ENCODE results near the gene PRSS1. TPM values are rescaled to one million over a fixed set of nuclear protein-coding genes. Genes with fewer than 3 reads are reported as not detected.

The PRSS1 gene
- total and polyA plus RNA-seq, 2 of the 8 experiments (the other 6 are each of a cell fraction or from before 2014, with no cell fraction given): 0.09 TPM; not detected in 1

- no peak overlapping the region for H2BK5ac ChIP-seq (ENCODE audit: low read depth, low read length)
- ChIA-PET CTCF (ENCODE audit: partially characterized antibody) (interaction anchor here (0.9 to 1.3 kb wide), 2 partner anchors 19 to 56 kb away, joined by 3 read pairs; no protein-coding TSS in a partner anchor), POLR2A (ENCODE audit: partially characterized antibody) (no interaction called here)
- H3K4me1 ChIP-seq (replicated peaks in 1 of 4; ENCODE audit: control insufficient read depth in 3 of 4, insufficient read depth in 4 of 4, low read length in 3 of 4): no peaks in the 10 kb centered on the region
- no peak overlapping the region for H2BK120ac ChIP-seq (replicated peaks; ENCODE audit: low read depth, low read length)
- no peak overlapping the region for H2AK5ac ChIP-seq (ENCODE audit: low read depth, low read length)
- no peak overlapping the region for H2BK20ac ChIP-seq (ENCODE audit: low read length)
- FAIRE-seq (no peak), DNase-seq (ENCODE audit: low read depth in 1 of 2, low spot score in 2 of 2) (peak in 1 of 2 experiments; percentile 8)
- no peak overlapping the region for H3K56ac ChIP-seq (replicated peaks; ENCODE audit: insufficient read length, low read depth, low read length)
- H4K20me1 ChIP-seq (replicated peaks in 1 of 2; ENCODE audit: control insufficient read depth in 1 of 2, insufficient read depth in 2 of 2, low read length in 2 of 2): no peaks in the 10 kb centered on the region
- H3K23me2 ChIP-seq (ENCODE audit: low read depth, low read length): no peaks in the 10 kb centered on the region
- no peaks in the 10 kb centered on the region for H3K27me3 ChIP-seq (replicated peaks in 1 of 4; ENCODE audit: control insufficient read depth in 3 of 4, extremely low read depth in 1 of 4, insufficient read depth in 3 of 4, low read length in 3 of 4)
- H3K4me3 ChIP-seq (ENCODE audit: extremely low read depth in 1 of 4, insufficient read depth in 2 of 4, low read depth in 3 of 4, low read length in 4 of 4): no peak overlapping the region
- H3K79me2 ChIP-seq (ENCODE audit: control insufficient read depth in 1 of 2, insufficient read depth in 2 of 2, low read length in 2 of 2): no peaks in the 10 kb centered on the region
- H3K27ac ChIP-seq (ENCODE audit: low read depth, low read length): no peak overlapping the region
- no peak overlapping the region for H2AFZ ChIP-seq (ENCODE audit: low read length)
- no peak overlapping the region for H3K14ac ChIP-seq (ENCODE audit: insufficient read length)
- no peak overlapping the region for H3K23ac ChIP-seq (ENCODE audit: insufficient read length)
- H4K5ac ChIP-seq (ENCODE audit: insufficient read length, low read depth, low read length): no peak overlapping the region
- no peak overlapping the region for H3K4me2 ChIP-seq (ENCODE audit: insufficient read depth in 1 of 2, low read depth in 2 of 2, low read length in 2 of 2)
- no peak overlapping the region for H3K4ac ChIP-seq (replicated peaks; ENCODE audit: insufficient read length, low read depth, low read length)
- H3K79me1 ChIP-seq (ENCODE audit: low read depth, low read length): no peaks in the 10 kb centered on the region
- no peak overlapping the region for H2BK12ac ChIP-seq (ENCODE audit: low read depth, low read length)
- H4K8ac ChIP-seq (ENCODE audit: extremely low read depth, insufficient read depth, low read length): no peak overlapping the region
- no peak overlapping the region for H4K91ac ChIP-seq (replicated peaks; ENCODE audit: insufficient read length, low read length)
- H2BK15ac ChIP-seq (ENCODE audit: low read length): no peak overlapping the region
- WGBS, 2 experiments (ENCODE audit: extremely low coverage in 1 of 2, insufficient coverage in 1 of 2, insufficient read length in 1 of 2, insufficient replicate concordance in 2 of 2, low coverage in 1 of 2, low lambda C conversion rate in 2 of 2, missing lambda C conversion rate in 1 of 2): 72% methylated on average over 10 of the region's 10 CpGs; no CpG with 5 or more reads in 1 of the 2 experiments
- H3K9me3 ChIP-seq (ENCODE audit: insufficient read depth in 2 of 2, low read depth in 1 of 2, low read length in 1 of 2): no peaks in the 10 kb centered on the region
- H3K9ac ChIP-seq (replicated peaks in 1 of 4; ENCODE audit: extremely low read depth in 1 of 4, low read depth in 3 of 4, low read length in 3 of 4): no peak overlapping the region
- no peak overlapping the region for H3K18ac ChIP-seq (ENCODE audit: extremely low read depth, low read length)
- H3K36me3 ChIP-seq (ENCODE audit: control insufficient read depth in 2 of 4, insufficient read depth in 4 of 4, low read length in 3 of 4): no peaks in the 10 kb centered on the region
- TF ChIP-seq YY1 (IDR thresholded peaks at IDR 0.05; ENCODE audit: low read depth, low read length) (no peak), HDAC2 (IDR thresholded peaks at IDR 0.05; ENCODE audit: borderline replicate concordance in 1 of 2, low read depth in 2 of 2, low read length in 2 of 2) (no peak), CREB1 (IDR thresholded peaks at IDR 0.05) (no peak), SIX5 (IDR thresholded peaks at IDR 0.05; ENCODE audit: low read depth, low read length) (no peak), NRF1 (IDR thresholded peaks at IDR 0.05; ENCODE audit: low read depth, low read length) (no peak), KDM4A (IDR thresholded peaks at IDR 0.05; ENCODE audit: low read depth, low read length, severe bottlenecking) (no peak), HDAC6 (IDR thresholded peaks at IDR 0.05; ENCODE audit: low read depth, low read length) (no peak), POU5F1 (IDR thresholded peaks at IDR 0.05; ENCODE audit: low read depth, low read length) (no peak), GTF2F1 (IDR thresholded peaks at IDR 0.05; ENCODE audit: borderline replicate concordance, low read depth, low read length) (no peak), SUZ12 (IDR thresholded peaks at IDR 0.05; ENCODE audit: low read length) (no peak), SP1 (IDR thresholded peaks at IDR 0.05; ENCODE audit: low read depth, low read length) (no peak), TBP (IDR thresholded peaks at IDR 0.05; ENCODE audit: low read depth, low read length) (no peak), TEAD4 (IDR thresholded peaks at IDR 0.05; ENCODE audit: low read depth, low read length) (no peak)
Observed at GRCh38 chr7:142754681-142755575, 5.7 kb downstream of the PRSS1 start.

Data from H1 (cell line).